ENCODE measurements around the gene ZNF836. TPM values are rescaled to one million over a fixed set of nuclear protein-coding genes. Genes with fewer than 3 reads are reported as not detected.

The ZNF836 gene
- total RNA-seq, 1 donor from 2014 or later, result 14.5 TPM

- peaks cover 83% of the 10 kb centered on the region for H3K9me3 Mint-ChIP-seq (ENCODE audit: low read depth)
- no peaks in the 10 kb centered on the region for H3K4me1 Mint-ChIP-seq (ENCODE audit: low read depth)
- no peak overlapping the region for H3K27ac Mint-ChIP-seq (ENCODE audit: unreplicated experiment)
- no peak overlapping the region for H3K4me3 Mint-ChIP-seq (ENCODE audit: unreplicated experiment)
- no peaks in the 10 kb centered on the region for H3K27me3 Mint-ChIP-seq (ENCODE audit: low read depth)
- TF ChIP-seq CTCF (IDR thresholded peaks at IDR 0.05), result no peak
- no peak for DNase-seq (ENCODE audit: low spot score)
- peaks cover 84% of the 10 kb centered on the region for H3K36me3 Mint-ChIP-seq (ENCODE audit: low read depth)
Observed at GRCh38 chr19:52115526-52116053, 55.8 kb downstream of the ZNF836 start.

- Mint-ChIP-seq H3K36me3 (ENCODE audit: low read depth) (peaks cover 83% of the 10 kb centered on the region), H3K4me3 (ENCODE audit: unreplicated experiment) (no peak overlapping the region), H3K27ac (ENCODE audit: unreplicated experiment) (no peak overlapping the region), H3K9me3 (ENCODE audit: low read depth) (peaks cover 82% of the 10 kb centered on the region), H3K27me3 (ENCODE audit: low read depth) (no peaks in the 10 kb centered on the region), H3K4me1 (ENCODE audit: low read depth) (no peaks in the 10 kb centered on the region)
- DNase-seq (ENCODE audit: low spot score), result no peak
- TF ChIP-seq CTCF (IDR thresholded peaks at IDR 0.05), result no peak
Observed at GRCh38 chr19:52114691-52115090, 56.7 kb downstream of the ZNF836 start.

- no peak overlapping the region for H3K27ac Mint-ChIP-seq (ENCODE audit: unreplicated experiment)
- H3K9me3 Mint-ChIP-seq (ENCODE audit: low read depth), result peaks cover 76% of the 10 kb centered on the region
- no peak for DNase-seq (ENCODE audit: low spot score)
- no peaks in the 10 kb centered on the region for H3K27me3 Mint-ChIP-seq (ENCODE audit: low read depth)
- H3K4me1 Mint-ChIP-seq (ENCODE audit: low read depth), result no peaks in the 10 kb centered on the region
- H3K4me3 Mint-ChIP-seq (ENCODE audit: unreplicated experiment), result no peak overlapping the region
- TF ChIP-seq CTCF (IDR thresholded peaks at IDR 0.05), result no peak
- H3K36me3 Mint-ChIP-seq (ENCODE audit: low read depth), result peaks cover 67% of the 10 kb centered on the region
Observed at GRCh38 chr19:52112624-52113023, 58.8 kb downstream of the ZNF836 start.

GRCh38 chr19:52110780-52111179, 60.6 kb downstream of the ZNF836 start:
- no peaks in the 10 kb centered on the region for H3K4me1 Mint-ChIP-seq (ENCODE audit: low read depth)
- H3K9me3 Mint-ChIP-seq (ENCODE audit: low read depth), result peaks cover 73% of the 10 kb centered on the region
- H3K27me3 Mint-ChIP-seq (ENCODE audit: low read depth), result no peaks in the 10 kb centered on the region
- H3K27ac Mint-ChIP-seq (ENCODE audit: unreplicated experiment), result no peak overlapping the region
- no peak for DNase-seq (ENCODE audit: low spot score)
- TF ChIP-seq CTCF (IDR thresholded peaks at IDR 0.05), result no peak
- no peak overlapping the region for H3K4me3 Mint-ChIP-seq (ENCODE audit: unreplicated experiment)
- peaks cover 61% of the 10 kb centered on the region for H3K36me3 Mint-ChIP-seq (ENCODE audit: low read depth)

Other genes starting within 250 kb of the ZNF836 start
- 6.4 to 7.2 TPM (median 6.5 TPM) in 3 replicates for gene ZNF613, start 244.1 kb downstream of the ZNF836 start, total RNA-seq
- gene ZNF350, start 184.8 kb downstream of the ZNF836 start, total RNA-seq, result 5.6 to 10.3 TPM (median 7.0 TPM) in 3 replicates
- gene ZNF615, start 163.4 kb downstream of the ZNF836 start, total RNA-seq, result 8.5 to 10.8 TPM (median 9.8 TPM) in 3 replicates
- 6.0 to 8.3 TPM (median 7.4 TPM) in 3 replicates for gene ZNF614, start 143.2 kb downstream of the ZNF836 start, total RNA-seq
- 9.7 to 22.2 TPM (median 10.0 TPM) in 3 replicates for gene ZNF432, start 122.8 kb downstream of the ZNF836 start, total RNA-seq
- 24.3 to 46.8 TPM (median 26.4 TPM) in 3 replicates for gene ZNF841, start 75.9 kb downstream of the ZNF836 start, total RNA-seq
- 12.8 to 18.6 TPM (median 13.6 TPM) in 3 replicates for gene ZNF616, start 31.7 kb downstream of the ZNF836 start, total RNA-seq
- 210 to 236 TPM (median 228 TPM) in 3 replicates for gene PPP2R1A, start 18.4 kb upstream of the ZNF836 start, total RNA-seq
- 12.8 to 15.3 TPM (median 13.9 TPM) in 3 replicates for gene ZNF766, start 98.0 kb upstream of the ZNF836 start, total RNA-seq
- gene ZNF480, start 125.5 kb upstream of the ZNF836 start, total RNA-seq, result 10.0 to 12.1 TPM (median 11.6 TPM) in 3 replicates
- gene ZNF610, start 164.6 kb upstream of the ZNF836 start, total RNA-seq, result 3.5 to 6.2 TPM (median 4.5 TPM) in 3 replicates
- gene ZNF880, start 198.3 kb upstream of the ZNF836 start, total RNA-seq, result 3.2 to 5.1 TPM (median 4.8 TPM) in 3 replicates
- gene ZNF528, start 226.2 kb upstream of the ZNF836 start, total RNA-seq, result 2.1 to 3.2 TPM (median 2.3 TPM) in 3 replicates

All from chondrocyte (in vitro differentiated cells).